NOMO-1 treated with DMSO at 0.1 percent for 48 hours (cell line): ENCODE data around the gene KRTAP10-6.
"Not testable (repeated sequence)": the region's sequence is repeated elsewhere in the genome, so short reads cannot be mapped to it uniquely, and the experiment has no call there.

Experiments
- DNase-seq: peaks from one replicate; lab custom pipeline; 2025; ENCODE audit not compliant: unreplicated experiment; lab: John Stamatoyannopoulos, UW

The KRTAP10-6 gene

DNA sequence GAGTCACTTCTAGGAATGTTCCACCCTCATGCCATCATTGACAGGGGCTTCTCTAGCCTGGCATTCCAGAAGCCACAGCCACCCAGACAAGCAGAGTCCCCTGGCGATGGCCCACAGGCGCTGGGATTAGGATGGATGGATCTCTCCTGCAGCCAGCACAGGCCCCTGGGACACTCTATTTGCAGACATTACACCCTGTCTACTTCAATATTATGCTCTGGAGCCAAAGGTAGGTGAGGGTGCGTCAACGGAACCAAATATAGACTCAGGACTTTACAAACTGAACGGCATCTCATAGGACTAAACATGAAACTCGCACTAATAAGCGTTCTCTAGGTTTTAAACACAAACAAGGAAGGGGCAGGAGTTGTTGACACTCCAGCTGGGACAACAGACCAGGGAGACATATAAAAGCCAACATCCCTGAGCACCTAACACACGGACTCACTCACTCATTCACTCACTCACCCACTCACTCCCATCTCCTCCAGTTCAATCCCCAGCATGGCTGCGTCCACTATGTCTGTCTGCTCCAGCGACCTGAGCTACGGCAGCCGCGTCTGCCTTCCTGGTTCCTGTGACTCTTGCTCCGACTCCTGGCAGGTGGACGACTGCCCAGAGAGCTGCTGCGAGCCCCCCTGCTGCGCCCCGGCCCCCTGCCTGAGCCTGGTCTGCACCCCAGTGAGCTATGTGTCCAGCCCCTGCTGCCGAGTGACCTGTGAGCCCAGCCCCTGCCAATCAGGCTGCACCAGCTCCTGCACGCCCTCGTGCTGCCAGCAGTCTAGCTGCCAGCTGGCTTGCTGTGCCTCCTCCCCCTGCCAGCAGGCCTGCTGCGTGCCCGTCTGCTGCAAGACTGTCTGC lies 8.0 kb upstream of the KRTAP10-6 start, which contains the start of gene KRTAP10-7:
KRTAP10-7 (plus strand) TSS at position 480 of the 861 bp plus-strand sequence; CDS start at position 505, 25 bp downstream.
- DNase-seq: not testable (repeated sequence)

DNA sequence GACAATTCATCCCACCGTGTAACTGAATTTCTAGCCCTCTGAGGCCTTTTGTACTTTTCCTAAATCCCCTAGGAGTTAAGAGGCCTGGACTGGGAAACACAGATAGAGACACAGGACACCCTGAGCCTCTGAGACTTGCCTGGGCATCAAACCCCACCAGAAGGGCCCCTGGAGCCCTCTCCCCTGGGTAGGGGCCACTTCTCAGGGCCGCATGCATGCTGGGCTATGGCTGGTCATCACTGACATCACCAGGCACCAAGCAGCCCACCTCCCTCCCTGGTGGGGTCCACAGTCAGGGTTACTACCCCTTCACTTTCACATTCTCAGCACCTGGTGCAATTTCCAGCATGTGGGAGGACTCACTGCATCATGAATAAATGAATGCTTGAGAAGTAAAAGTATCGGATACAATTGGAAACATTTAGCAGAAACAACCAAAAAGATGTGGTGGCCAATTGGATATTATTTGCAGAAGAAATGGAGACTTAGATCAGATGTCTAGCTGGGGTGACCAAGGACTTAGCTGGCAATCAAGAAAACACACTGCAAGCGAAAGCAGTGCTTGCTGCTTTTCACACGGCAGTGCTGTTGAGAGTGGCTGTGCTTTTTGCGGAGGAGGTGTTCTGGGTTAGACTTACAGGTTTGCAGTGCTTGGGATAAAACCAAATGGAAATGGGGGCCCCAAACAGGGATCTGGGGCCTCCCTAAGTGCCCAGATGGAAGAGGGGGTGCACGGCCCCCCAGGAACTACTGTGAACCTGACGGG lies 7.1 kb upstream of the KRTAP10-6 start:
- no peak for DNase-seq

DNA sequence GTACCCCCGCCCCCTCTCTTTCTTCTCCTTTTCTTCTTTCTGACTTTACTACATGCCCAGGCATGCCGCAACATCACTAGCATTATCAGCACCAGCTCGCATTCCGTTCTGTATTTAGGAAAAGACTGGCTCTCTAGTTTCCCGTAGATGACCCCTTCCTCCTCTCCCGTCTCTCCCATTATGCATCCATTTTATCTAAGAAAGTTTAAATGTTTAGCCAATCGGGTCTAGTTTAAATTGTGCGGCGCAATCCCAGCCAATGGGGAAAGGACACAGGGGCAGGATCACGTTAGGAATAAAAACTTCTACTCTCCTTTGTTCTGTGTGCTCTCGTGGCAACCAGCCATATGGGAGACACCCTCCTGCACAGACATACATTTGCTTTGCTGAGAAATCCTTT lies 5.8 kb upstream of the KRTAP10-6 start:
- DNase-seq: no peak

DNA sequence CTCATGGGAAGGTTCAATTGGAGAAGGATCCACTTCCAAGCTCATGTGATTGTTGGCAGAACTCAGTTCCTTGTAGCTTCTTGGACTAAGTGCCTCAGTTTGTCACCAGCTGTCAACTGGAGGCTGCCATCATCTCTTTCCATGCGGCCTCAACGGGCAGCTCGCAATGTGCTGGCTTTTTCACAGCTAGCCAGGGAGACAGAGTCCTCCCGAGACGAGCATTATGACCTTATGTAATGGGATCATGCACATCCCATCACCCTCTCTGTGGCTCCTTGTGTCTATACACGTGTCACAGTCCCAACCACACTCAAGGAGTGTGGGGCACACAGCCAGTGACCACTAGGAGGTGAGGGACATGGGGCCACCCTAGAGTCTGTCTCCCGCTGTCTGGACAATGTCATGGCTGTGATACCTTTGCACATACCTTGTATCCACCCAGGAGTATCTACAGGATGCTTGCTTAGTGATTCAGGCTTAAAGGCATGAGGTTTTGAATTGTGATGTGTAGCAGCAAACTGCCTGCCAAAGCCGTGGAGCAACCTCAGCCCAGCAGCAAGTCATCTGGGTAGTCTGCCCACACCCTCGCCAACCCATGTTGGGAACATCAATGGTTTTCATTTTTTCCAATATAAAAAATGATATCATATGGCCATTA lies 3.9 kb upstream of the KRTAP10-6 start:
- no peak for DNase-seq

DNA sequence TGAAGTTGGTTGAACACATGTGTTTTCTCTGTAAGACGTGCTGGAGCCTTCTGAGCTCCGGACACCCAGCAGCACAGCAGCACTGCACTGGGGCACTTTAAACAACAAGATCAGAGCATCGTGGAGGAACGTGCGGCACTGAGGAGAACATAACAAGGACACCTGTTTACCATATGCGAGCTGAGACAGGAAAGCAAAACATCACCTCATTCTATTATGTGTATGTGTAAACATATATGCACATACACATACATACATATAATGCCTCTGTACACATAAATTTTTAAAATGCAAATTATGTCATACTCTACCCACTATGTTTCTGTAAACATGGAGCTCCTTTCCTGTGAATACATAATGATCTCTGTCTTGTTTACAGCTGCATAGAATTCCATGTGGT lies 3.2 kb upstream of the KRTAP10-6 start:
- no peak for DNase-seq

DNA sequence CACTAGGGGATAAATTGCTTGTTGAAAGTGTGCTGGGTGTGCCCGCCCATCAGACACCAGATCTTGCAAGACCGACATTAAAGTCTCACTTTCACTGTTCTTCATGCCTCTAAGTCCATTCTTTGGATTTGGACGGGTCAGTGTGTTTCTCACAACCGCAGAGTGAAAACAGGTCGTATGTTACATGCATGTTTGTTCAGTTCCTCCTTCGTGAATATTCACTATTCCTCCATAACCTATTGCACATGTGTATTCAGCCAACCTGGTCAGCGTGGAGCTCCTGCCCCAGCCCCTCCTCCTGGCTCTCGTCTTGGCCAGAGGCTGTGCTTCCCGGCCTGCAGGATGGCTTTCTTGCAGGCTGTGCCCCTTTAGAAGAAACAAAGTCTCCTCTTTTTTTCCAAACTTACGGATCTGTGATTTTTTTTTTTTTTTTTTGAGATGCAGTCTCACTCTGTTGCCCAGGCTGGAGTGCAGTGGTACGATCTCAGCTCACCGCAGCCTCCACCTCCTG lies 2.2 kb upstream of the KRTAP10-6 start:
- no peak for DNase-seq

DNA sequence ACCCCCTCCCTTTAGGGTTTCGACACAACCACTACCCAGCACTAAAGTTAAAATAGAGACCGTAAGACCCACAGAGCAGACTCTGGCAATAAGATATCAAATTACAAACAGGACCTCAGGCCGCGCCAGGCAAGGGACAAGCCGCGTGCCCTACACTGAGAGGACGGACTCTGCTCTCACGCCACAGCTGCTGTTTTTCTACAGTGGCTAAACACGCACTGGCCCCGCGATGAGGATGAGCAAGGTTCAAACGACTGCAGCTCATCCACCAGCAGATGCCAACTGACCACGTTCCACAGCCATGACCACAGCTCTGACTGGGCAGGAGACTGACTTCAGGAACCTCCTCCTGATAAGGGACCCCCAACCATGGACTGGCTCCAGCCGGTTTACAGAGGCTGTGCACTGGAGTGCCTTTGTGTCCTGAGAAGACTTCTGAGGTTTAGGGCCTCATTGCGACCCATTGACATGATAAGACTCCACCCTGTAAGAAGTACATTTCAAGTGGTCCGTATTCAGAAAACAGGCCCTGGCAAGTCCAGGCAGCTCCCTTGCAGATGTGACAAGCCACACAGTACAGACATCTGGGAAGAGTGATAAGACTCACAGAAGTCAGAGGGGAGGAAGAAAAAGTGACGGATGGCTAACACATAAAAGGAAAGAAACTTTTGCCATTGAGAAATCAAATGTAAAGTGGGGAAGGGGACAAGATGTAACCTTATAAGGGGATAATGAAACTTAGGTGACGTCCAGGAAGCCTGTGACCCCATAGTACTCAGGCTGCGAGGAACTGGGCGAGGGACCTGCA lies 1.5 kb upstream of the KRTAP10-6 start:
- no peak for DNase-seq

DNA sequence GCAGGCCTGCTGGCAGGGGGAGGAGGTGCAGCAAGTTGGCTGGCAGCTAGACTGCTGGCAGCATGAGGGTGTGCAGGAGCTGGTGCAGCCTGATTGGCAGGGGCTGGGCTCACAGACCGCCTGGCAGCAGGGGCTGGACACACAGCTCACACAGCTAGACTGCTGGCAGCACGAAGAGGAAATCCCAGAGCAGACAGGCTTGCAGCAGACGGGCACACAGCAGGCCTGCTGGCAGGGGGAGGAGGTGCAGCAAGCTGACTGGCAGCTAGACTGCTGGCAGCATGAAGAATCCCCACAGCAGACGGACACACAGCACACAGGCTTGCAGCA lies 539 bp downstream of the KRTAP10-6 start:
- not testable (repeated sequence) for DNase-seq

DNA sequence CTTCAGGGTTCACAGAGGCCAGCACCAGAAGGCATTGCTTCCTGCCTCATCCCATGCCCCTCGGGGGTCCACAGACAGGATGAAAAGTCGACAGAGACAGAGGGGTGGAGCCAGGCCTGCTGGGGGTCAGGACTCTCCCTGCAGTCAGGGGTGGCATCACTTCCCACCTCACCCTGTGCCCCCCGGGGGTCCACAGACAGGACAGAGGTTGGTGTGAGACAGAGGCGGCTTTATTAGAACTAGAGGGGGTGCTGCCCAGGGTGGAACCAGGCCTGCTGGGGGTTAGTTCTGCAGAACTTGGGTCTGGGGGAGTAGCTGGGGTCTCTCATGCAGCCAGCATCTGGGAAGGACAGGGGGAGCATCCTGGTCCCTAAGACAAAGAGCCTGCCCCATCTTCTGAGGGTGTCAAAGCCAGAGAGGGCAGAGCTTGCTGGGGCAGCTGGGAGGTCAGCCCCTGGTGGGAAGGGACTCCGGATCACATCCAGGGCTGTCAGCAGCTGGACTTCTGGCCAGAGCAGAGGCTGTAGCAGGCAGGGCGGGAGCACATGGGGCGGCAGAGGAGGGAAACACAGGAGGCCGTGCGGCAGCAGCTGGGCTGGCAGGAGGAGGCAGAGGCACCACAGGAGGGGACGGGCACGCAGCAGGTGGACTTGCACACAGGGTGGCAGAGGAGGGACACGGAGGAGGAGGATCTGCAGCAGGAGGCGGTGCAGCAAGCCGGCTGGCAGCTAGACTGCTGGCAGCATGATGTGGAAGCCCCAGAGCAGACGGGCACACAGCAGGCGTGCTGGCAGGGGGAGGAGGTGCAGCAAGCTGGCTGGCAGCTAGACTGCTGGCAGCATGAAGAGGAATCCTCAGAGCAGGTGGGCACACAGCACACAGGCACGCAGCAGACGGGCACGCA lies 1.2 kb downstream of the KRTAP10-6 start:
- not testable (repeated sequence) for DNase-seq

DNA sequence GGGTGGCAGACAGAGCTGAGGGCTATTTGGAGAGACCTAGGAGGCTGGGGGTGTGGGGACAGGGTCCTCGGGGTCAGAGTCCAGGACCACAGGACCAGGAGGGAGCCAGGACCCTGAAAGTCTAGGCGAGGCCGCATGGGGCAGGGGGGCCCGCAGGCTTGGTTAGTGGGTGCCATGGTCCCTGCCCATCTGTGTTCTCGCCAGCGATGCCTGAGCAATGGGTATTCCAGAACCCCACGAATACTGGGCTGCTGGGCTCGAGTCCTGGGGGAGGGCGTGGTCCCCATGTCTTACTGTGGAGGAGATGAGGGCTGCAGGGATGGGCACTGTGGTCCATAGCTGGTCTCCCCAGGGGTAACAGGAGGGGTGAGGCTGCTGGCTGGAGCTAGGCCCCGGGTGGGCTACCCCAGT lies 2.0 kb downstream of the KRTAP10-6 start:
- no peak for DNase-seq

DNA sequence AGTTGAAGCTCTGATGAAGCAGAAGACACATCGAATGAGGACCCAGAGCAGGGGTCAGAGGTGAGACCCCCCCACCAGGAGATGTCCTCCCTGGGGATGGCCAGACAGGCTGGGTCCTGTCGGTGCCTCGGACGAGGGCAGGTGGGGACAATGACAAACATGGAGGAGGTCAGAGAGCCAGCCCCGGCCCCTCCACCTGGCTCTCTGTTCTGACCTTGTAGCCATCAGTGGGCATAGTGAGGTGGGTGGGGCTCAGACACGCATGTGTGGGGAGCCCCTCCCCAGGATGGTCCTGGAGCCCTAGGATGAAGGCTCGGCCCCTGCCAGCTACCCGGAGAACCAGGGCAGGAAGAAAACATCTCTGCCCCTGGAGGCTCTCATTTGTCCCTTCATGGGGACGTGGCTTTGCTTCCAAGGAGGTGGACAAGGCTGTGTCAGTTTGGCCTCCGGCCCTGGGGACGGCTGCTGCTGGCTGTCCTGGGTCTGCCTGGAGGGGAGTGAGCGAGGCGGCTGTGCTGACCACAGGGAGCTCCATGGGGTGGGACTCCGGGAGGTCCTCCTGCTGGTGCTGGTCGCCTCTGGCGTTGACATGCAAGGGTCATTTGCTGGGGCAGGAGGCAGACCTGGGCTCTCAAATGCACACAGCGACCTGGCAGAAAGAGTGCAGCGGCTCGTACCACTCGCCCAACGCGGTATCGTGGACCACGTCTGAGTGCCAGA lies 2.6 kb downstream of the KRTAP10-6 start:
- no peak for DNase-seq

DNA sequence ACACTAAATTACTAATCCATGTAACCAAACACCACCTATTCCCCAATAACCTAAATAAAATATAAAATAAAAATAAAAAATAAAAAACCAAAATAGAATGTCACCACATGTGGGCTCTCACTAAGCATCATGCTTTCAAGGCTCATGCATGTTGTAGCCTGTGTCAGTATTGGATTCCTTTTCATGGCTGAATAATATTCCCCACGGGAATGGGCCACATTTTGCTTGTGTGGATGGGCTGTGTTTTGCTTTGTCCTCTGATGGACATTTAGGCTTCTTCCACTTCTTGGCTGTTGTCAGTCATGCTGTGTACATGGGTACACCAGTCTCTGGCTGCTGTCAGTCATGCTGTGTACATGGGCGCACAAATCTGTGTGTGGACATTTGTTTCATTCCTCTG lies 3.2 kb downstream of the KRTAP10-6 start:
- no peak for DNase-seq

DNA sequence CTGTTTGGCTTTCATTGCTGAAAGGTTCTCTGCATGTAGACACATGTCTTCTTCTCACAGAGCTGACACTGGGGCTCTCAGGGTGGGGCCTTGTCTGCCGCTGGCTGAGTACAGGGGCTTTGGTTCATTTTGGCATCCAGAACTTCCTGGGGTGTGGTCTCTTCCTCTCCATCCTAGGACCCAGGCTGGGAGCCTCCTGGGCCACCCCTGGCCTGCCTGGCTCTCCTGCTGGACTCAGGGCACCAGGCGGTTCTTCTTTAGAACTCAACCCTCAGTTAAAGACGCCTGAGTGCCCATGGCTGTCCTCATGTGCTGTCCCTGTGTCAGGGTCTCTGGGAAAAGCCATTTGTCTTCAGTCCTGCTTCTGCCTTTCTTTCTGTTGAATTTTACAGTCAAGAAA lies 6.4 kb downstream of the KRTAP10-6 start:
- no peak for DNase-seq

DNA sequence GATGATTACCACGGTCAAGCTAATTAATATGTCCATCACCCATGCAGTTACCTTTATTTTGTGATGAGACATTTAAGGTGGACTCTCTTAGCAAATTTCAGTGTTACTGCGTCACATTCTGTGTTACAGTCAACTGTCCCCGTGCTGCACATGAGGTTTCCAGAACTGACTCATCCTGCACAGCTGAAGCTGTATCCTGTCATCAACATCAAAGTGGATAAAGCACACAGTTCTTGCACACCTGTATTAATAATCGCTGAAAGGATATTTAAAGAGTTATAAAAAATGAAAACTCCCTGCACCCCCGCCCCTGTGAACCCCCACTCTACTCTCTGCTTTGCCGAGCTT lies 8.5 kb downstream of the KRTAP10-6 start:
- DNase-seq: no peak

DNA sequence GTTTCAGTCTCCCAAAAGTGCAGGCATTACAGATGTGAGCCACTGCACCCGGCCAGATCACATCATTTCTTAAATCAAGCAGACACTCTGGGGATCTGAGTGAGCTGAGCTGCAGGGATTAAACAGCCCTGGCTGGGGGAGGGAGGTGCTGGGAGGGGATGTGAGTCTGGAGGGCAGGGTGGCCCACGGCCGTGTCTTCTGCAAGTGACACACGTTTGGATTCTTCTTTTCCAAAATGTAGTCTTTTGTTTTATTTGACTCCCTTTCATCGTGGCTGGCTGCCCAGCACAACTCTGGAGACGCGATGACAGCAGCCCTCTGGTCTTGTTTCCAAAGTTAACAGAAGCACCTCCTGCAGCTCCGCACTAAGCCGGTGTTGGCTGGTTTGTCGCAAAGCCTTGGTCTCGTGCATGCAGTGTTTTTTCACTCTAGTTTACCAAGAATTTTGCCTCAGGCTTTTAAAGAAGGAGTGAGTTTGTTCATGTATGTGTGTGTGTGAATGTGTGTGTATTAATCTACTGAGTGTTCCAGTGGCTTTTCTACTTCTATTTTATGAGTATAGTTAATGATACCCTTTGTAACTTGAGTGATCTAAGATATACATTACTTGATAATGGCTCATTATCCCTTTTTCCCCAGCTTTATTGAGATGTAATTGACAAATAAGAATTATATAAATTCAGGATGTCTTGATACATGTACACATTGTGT lies 9.1 kb downstream of the KRTAP10-6 start:
- no peak for DNase-seq

DNA sequence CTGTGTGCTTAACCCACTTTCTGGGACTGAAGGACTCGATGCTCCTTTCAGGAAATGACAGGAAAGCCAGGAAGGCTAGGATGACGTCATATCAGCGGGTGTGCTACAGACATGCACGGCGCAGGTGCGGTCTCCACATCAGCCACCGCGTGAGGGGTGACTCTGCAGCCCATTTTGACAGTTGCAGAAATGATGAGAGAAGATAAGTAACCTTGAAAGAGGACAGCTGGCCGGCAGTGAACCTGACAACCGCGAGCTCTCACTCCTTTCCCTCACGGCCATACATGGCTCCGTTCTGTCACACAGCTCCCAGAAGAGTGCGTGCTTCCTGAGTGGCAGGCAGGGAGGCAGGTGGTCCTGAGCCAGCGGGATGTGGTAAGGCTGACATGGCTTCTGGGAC lies 10.2 kb downstream of the KRTAP10-6 start:
- no peak for DNase-seq

DNA sequence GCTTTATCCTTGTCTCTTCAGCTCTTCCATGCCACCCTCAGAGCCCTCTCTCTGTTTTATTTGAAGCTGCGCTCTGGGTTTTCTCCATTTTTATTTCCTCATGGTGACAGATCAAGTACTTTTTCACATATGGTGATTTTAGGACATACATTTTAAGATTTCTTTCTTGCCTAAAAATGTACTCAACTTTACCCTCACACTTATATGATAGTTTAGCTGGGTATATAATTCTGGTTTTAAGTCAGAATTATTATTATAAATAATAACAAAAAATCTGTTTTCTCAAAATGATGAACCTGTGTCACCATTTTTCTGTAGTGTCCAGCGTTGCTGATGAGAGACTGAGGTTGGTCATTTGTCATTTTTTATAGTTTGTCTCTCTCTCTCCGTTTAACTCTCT lies 11.1 kb downstream of the KRTAP10-6 start:
- DNase-seq: no peak

DNA sequence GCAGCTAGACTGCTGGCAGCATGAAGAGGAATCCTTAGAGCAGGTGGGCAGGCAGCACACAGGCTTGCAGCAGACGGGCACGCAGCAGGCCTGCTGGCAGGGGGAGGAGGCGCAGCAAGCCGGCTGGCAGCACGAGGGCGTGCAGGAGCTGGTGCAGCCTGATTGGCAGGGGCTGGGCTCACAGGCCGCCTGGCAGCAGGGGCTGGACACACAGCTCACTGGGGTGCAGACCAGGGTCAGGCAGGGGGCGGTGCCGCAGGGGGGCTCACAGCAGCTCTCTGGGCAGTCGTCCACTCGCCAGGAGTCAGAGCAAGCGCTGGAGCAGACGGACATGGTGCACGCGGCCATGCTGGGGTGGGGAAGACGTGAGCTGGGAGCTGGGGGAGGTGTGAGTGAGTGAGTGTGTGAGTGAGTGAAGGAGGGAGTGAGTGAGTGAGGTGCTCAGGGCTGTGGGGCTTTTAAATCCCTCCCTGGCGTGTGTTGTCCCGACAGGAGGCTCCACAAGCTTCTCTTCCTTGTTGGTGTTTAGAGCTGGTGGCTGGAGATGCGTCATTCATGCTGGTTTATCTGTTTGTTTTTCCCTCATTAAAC lies 12.0 kb downstream of the KRTAP10-6 start, which contains the start of gene KRTAP10-5:
KRTAP10-5 (minus strand) TSS at position 374 of the 591 bp plus-strand sequence; CDS start at position 348, 26 bp downstream.
- not testable (repeated sequence) for DNase-seq
